Measurements from ENCODE around the gene TOX2.
A peak's percentile ranks its signal among the peaks of the same experiment; 100 is the strongest.

The TOX2 gene

GRCh38 chr20:44012466-44013226 is 98.0 kb downstream of the TOX2 start:
- DNase-seq (ENCODE audit: low read depth): no peak
- no peak overlapping the region for H3K4me3 ChIP-seq (ENCODE audit: low read depth, low read length)
- TF ChIP-seq CTCF (IDR thresholded peaks at IDR 0.05; ENCODE audit: control insufficient read depth, extremely low read depth, insufficient read depth): no peak

GRCh38 chr20:44014807-44015732 is 100.4 kb downstream of the TOX2 start:
- H3K4me3 ChIP-seq (ENCODE audit: low read depth, low read length): no peak overlapping the region
- peak; percentile 28 for DNase-seq (ENCODE audit: low read depth)
- no peak for TF ChIP-seq CTCF (IDR thresholded peaks at IDR 0.05; ENCODE audit: control insufficient read depth, extremely low read depth, insufficient read depth)

GRCh38 chr20:44015733-44016103 is 101.1 kb downstream of the TOX2 start:
- no peak for DNase-seq (ENCODE audit: low read depth)
- no peak for TF ChIP-seq CTCF (IDR thresholded peaks at IDR 0.05; ENCODE audit: control insufficient read depth, extremely low read depth, insufficient read depth)
- no peak overlapping the region for H3K4me3 ChIP-seq (ENCODE audit: low read depth, low read length)

- no peak overlapping the region for H3K4me3 ChIP-seq (ENCODE audit: low read depth, low read length)
- TF ChIP-seq CTCF (IDR thresholded peaks at IDR 0.05; ENCODE audit: control insufficient read depth, extremely low read depth, insufficient read depth): no peak
- no peak for DNase-seq (ENCODE audit: low read depth)
These were observed 101.9 kb downstream of the TOX2 start for GRCh38 chr20:44016525-44016924.

GRCh38 chr20:44017211-44017610 is 102.6 kb downstream of the TOX2 start:
- no peak overlapping the region for H3K4me3 ChIP-seq (ENCODE audit: low read depth, low read length)
- no peak for DNase-seq (ENCODE audit: low read depth)
- no peak for TF ChIP-seq CTCF (IDR thresholded peaks at IDR 0.05; ENCODE audit: control insufficient read depth, extremely low read depth, insufficient read depth)

- no peak for DNase-seq (ENCODE audit: low read depth)
- H3K4me3 ChIP-seq (ENCODE audit: low read depth, low read length): no peak overlapping the region
- no peak for TF ChIP-seq CTCF (IDR thresholded peaks at IDR 0.05; ENCODE audit: control insufficient read depth, extremely low read depth, insufficient read depth)
These were observed 103.2 kb downstream of the TOX2 start for GRCh38 chr20:44017905-44018258.
